Metanephros (tissue), 1 donor: ENCODE data around the gene OR52A5. TPM values are rescaled to one million over a fixed set of nuclear protein-coding genes. Genes with fewer than 3 reads are reported as not detected.

Experiments
- total RNA-seq: library from RNA; depleted of rRNA; stranded (reverse); fragments of >200 nt; gene quantifications from one replicate; pipeline ENCODE4 v1.2.3, GENCODE V29; 2014

Gene OR52A5
- total RNA-seq, result not detected

DNA sequence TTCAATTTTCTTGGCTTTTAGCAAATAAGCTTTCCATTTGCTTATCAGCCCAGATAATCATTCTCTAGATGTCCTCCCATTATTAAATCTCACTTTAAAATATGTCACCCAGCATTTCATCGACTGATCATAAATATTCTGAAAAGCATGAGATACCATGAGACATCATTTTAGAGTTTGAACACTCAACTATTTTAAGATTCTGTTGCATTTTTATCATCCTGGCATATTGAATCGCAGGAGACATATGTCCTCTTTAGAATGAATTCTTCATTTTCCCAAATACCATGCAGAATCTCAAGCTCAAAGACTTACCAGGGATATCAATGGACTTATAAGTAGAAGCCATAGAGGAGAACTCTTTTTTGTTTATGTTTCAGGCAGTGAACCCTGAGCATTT is at the start of gene OR52A5:
Gene OR52A5 (minus strand): TSS at position 361 of the 400 bp plus-strand sequence. CDS start 5,714 bp downstream, outside the sequence.

DNA sequence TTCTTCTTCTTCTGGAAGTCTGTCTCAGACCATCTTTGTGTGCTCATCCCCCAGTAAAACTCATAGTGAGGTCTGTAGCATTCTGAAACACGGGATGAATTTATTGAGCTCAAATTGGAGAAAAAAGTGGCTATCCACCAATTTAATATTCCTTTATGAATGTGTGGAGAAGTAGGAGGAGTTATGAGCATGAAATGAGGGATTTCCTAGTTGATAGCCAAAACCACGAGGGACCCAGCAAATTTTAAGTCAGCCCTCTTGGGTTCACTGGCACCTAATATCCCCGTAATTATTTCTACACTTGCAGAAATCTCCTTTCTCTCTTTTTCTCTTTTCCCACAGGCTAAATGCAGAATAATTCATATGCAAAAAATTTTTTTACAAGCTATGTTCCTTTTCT is 16.5 kb upstream of the OR52A5 start, which contains the start of gene OR52A1:
Gene OR52A1 (minus strand): TSS at position 101 of the 400 bp plus-strand sequence. CDS start 2,388 bp downstream, outside the sequence.

Other genes starting within 250 kb of the OR52A5 start
- not detected for gene OR51A7, start 234.6 kb downstream of the OR52A5 start, total RNA-seq
- not detected for gene OR51G2, start 219.0 kb downstream of the OR52A5 start, total RNA-seq
- gene OR51G1, start 214.0 kb downstream of the OR52A5 start, total RNA-seq, result not detected
- gene OR51A4, start 190.8 kb downstream of the OR52A5 start, total RNA-seq, result not detected
- gene OR51A2, start 182.6 kb downstream of the OR52A5 start, total RNA-seq, result not detected
- not detected for gene OR51L1, start 143.5 kb downstream of the OR52A5 start, total RNA-seq
- gene OR52J3, start 91.8 kb downstream of the OR52A5 start, total RNA-seq, result not detected
- not detected for gene OR52E2, start 78.7 kb downstream of the OR52A5 start, total RNA-seq
- gene OR52E1, start 68.8 kb downstream of the OR52A5 start, total RNA-seq, result not detected
- not detected for gene OR52A1, start 16.4 kb upstream of the OR52A5 start, total RNA-seq
- not detected for gene OR51V1, start 62.3 kb upstream of the OR52A5 start, total RNA-seq
- 1,761 TPM for gene HBB, start 88.7 kb upstream of the OR52A5 start, total RNA-seq
- 1.3 TPM for gene HBD, start 96.1 kb upstream of the OR52A5 start, total RNA-seq
- gene HBG1, start 111.5 kb upstream of the OR52A5 start, total RNA-seq, result 65.3 TPM
- gene HBG2, start 116.4 kb upstream of the OR52A5 start, total RNA-seq, result 14,762 TPM
- gene HBE1, start 131.6 kb upstream of the OR52A5 start, total RNA-seq, result 23.8 TPM
- gene OR51B4, start 163.6 kb upstream of the OR52A5 start, total RNA-seq, result 1.5 TPM
- 0.47 TPM for gene OR51B2, start 185.9 kb upstream of the OR52A5 start, total RNA-seq
- gene OR51B5, start 205.2 kb upstream of the OR52A5 start, total RNA-seq, result 2.3 TPM
- gene OR51B6, start 213.2 kb upstream of the OR52A5 start, total RNA-seq, result not detected
- not detected for gene OR51M1, start 245.5 kb upstream of the OR52A5 start, total RNA-seq